Posterior cingulate gyrus (tissue), 11 donors: ENCODE data around the gene GALNT18.

Source experiments
- DNase-seq, 10 donors: peaks; one replicate each; pipeline versions ENCODE4 v3.0.0 to v3.0.0-alpha.2; 2020 to 2021; ENCODE audit warnings: mixed read lengths in 3 of 10
- intact Hi-C: fragments of 100-400 bp; cut with DNase I; formaldehyde crosslinking; loops from one replicate; pipeline ENCODE4 v1.15.1; 2023

Gene GALNT18

GRCh38 chr11:11537372-11537771 is 84.4 kb downstream of the GALNT18 start:
- DNase-seq = peak in 1 of 10 donors; percentile 25
- intact Hi-C loops = no loop called here

GRCh38 chr11:11536650-11537049 is 85.2 kb downstream of the GALNT18 start:
- intact Hi-C loops = no loop called here
- peak in 1 of 10 donors; percentile 1 for DNase-seq

GRCh38 chr11:11535611-11536010 is 86.2 kb downstream of the GALNT18 start:
- intact Hi-C loops = no loop called here
- peak in 1 of 10 donors; percentile 58 for DNase-seq

GRCh38 chr11:11534981-11535380 is 86.8 kb downstream of the GALNT18 start:
- DNase-seq = peak in 4 of 10 donors; percentile 30 to 89 (median 56)
- intact Hi-C loops = no loop called here

GRCh38 chr11:11533751-11534150 is 88.1 kb downstream of the GALNT18 start:
- no peak for DNase-seq
- intact Hi-C loops = no loop called here

- no peak for DNase-seq
- intact Hi-C loops = no loop called here
Observed at GRCh38 chr11:11533057-11533456, 88.7 kb downstream of the GALNT18 start.

GRCh38 chr11:11532574-11532973 is 89.2 kb downstream of the GALNT18 start:
- DNase-seq = no peak
- intact Hi-C loops = no loop called here

- intact Hi-C loops = no loop called here
- DNase-seq = peak in 5 of 10 donors; percentile 27 to 86 (median 45)
Observed at GRCh38 chr11:11531131-11531908, 90.5 kb downstream of the GALNT18 start.

- intact Hi-C loops = no loop called here
- no peak for DNase-seq
Observed at GRCh38 chr11:11528986-11529385, 92.8 kb downstream of the GALNT18 start.

- intact Hi-C loops = no loop called here
- no peak for DNase-seq
Observed at GRCh38 chr11:11525283-11525682, 96.5 kb downstream of the GALNT18 start.

- DNase-seq = no peak
- intact Hi-C loops = no loop called here
Observed at GRCh38 chr11:11524436-11525061, 97.3 kb downstream of the GALNT18 start.

- intact Hi-C loops = no loop called here
- no peak for DNase-seq
Observed at GRCh38 chr11:11522591-11522990, 99.2 kb downstream of the GALNT18 start.

- DNase-seq = peak in 1 of 10 donors; percentile 86
- intact Hi-C loops = no loop called here
Observed at GRCh38 chr11:11521306-11522002, 100.4 kb downstream of the GALNT18 start.

- intact Hi-C loops = no loop called here
- DNase-seq = peak in 1 of 10 donors; percentile 70
Observed at GRCh38 chr11:11520231-11521015, 101.4 kb downstream of the GALNT18 start.

GRCh38 chr11:11519184-11519583 is 102.6 kb downstream of the GALNT18 start:
- DNase-seq = peak in 2 of 10 donors; percentile 36 to 70
- intact Hi-C loops = no loop called here

- DNase-seq = no peak
- intact Hi-C loops = no loop called here
Observed at GRCh38 chr11:11514246-11514645, 107.6 kb downstream of the GALNT18 start.

- DNase-seq = no peak
- intact Hi-C loops = no loop called here
Observed at GRCh38 chr11:11513422-11513821, 108.4 kb downstream of the GALNT18 start.

GRCh38 chr11:11512929-11513328 is 108.9 kb downstream of the GALNT18 start:
- intact Hi-C loops = no loop called here
- no peak for DNase-seq

- DNase-seq = no peak
Observed at GRCh38 chr11:11512502-11512901, 109.3 kb downstream of the GALNT18 start.

GRCh38 chr11:11512090-11512489 is 109.7 kb downstream of the GALNT18 start:
- DNase-seq = no peak
- intact Hi-C loops = no loop called here

More at GRCh38 chr11:11512502-11512901, 109.3 kb downstream of the GALNT18 start:
- intact Hi-C loops = no loop called here
